Naive thymus-derived CD4-positive, alpha-beta T cell (primary cell): ENCODE measurements around the gene UHRF1. TPM values are rescaled to one million over a fixed set of nuclear protein-coding genes. Genes with fewer than 3 reads are reported as not detected.

Experiments
- ATAC-seq: fragments of 150-1000 bp; cut with Tn5 transposase; 2 replicates; pipeline ENCODE4 v1.10.0; 2021; ENCODE audit warnings: mild to moderate bottlenecking, moderate library complexity
- CTCF ChIA-PET: fragments of 350-600 bp; sonication (Branson Sonifier 250); formaldehyde crosslinking; loops from one replicate; lab custom pipeline; 2021; ENCODE audit warnings: antibody characterized with exemption; lab: Charles Lee
- POLR2A ChIA-PET: fragments of 350-600 bp; sonication (Branson Sonifier 250); formaldehyde crosslinking; loops from one replicate; lab custom pipeline; 2021; ENCODE audit warnings: antibody characterized with exemption, inconsistent platforms; lab: Charles Lee
- DNase-seq, 9 donors: peaks; one replicate each; pipeline versions ENCODE4 v3.0.0 to v3.0.0-alpha.2; 2020 to 2022; ENCODE audit warnings: mixed read lengths in 1 of 9
- H3K27ac ChIP-seq: one replicate; pipeline ENCODE4 v1.7.0; 2013; ENCODE audit warnings: mild to moderate bottlenecking, low read depth, low read length, moderate library complexity
- H3K27me3 ChIP-seq, 2 donors: one replicate each; pipeline ENCODE4 v1.7.0; 2013; ENCODE audit warnings: low read length in 2 of 2, mild to moderate bottlenecking in 2 of 2, moderate library complexity in 2 of 2; ENCODE audit not compliant: control insufficient read depth in 2 of 2, insufficient read depth in 2 of 2
- H3K36me3 ChIP-seq, 3 experiments: 1 replicate in 2 of 3; 2 replicates in 1 of 3; pipeline ENCODE4 v1.7.0; 2013; ENCODE audit warnings: low read length in 3 of 3, mild to moderate bottlenecking in 3 of 3, moderate library complexity in 1 of 3; ENCODE audit not compliant: insufficient read depth in 3 of 3, control insufficient read depth in 2 of 3
- H3K4me1 ChIP-seq, 2 donors: one replicate each; pipeline ENCODE4 v1.7.0; 2013; ENCODE audit warnings: low read length in 2 of 2, mild to moderate bottlenecking in 2 of 2, moderate library complexity in 1 of 2; ENCODE audit not compliant: control insufficient read depth in 2 of 2, insufficient read depth in 2 of 2
- H3K4me3 ChIP-seq: 2 replicates; pipeline ENCODE4 v1.7.0; 2013; ENCODE audit warnings: mild to moderate bottlenecking, low read length
- H3K9me3 ChIP-seq, 3 experiments: 1 replicate in 2 of 3; 2 replicates in 1 of 3; pipeline ENCODE4 v1.7.0; 2013; ENCODE audit warnings: low read length in 3 of 3; ENCODE audit not compliant: control insufficient read depth in 2 of 3
- H3K27ac Mint-ChIP-seq, 9 donors: one replicate each; pipeline ENCODE4 v1.8.0; 2020 to 2022; ENCODE audit warnings: mixed read lengths in 9 of 9, mild to moderate bottlenecking in 8 of 9, moderate library complexity in 5 of 9, inconsistent platforms in 2 of 9
- H3K27me3 Mint-ChIP-seq, 5 donors: one replicate each; pipeline ENCODE4 v1.8.0; 2021 to 2022; ENCODE audit warnings: mixed read lengths in 5 of 5, mild to moderate bottlenecking in 1 of 5
- H3K36me3 Mint-ChIP-seq, 5 donors: one replicate each; pipeline ENCODE4 v1.8.0; 2020 to 2022; ENCODE audit warnings: mixed read lengths in 5 of 5, mild to moderate bottlenecking in 3 of 5, inconsistent platforms in 1 of 5
- H3K4me1 Mint-ChIP-seq, 7 donors: one replicate each; pipeline ENCODE4 v1.8.0; 2020 to 2022; ENCODE audit warnings: mixed read lengths in 7 of 7, mild to moderate bottlenecking in 3 of 7, inconsistent platforms in 1 of 7
- H3K4me3 Mint-ChIP-seq, 10 donors: one replicate each; pipeline ENCODE4 v1.8.0; 2020 to 2022; ENCODE audit warnings: mild to moderate bottlenecking in 10 of 10, mixed read lengths in 10 of 10, moderate library complexity in 6 of 10, inconsistent platforms in 2 of 10
- H3K9me3 Mint-ChIP-seq, 11 donors: one replicate each; pipeline ENCODE4 v1.8.0; 2020 to 2022; ENCODE audit warnings: mixed read lengths in 11 of 11, mild to moderate bottlenecking in 4 of 11, inconsistent platforms in 1 of 11, moderate library complexity in 1 of 11
- intact Hi-C, 2 donors: fragments of 100-400 bp; cut with micrococcal nuclease; formaldehyde crosslinking; loops; one replicate each; pipeline ENCODE4 v1.15.1; 2023
- polyA plus RNA-seq, 2 donors: library from polyadenylated mRNA; unstranded; fragments of 300-500 nt; fragmentation: Illumina TruSeq; gene quantifications; one replicate each; pipeline ENCODE4 v1.2.3, GENCODE V29; 2021
- total RNA-seq, 6 experiments: library from RNA in 5 of 6; stranded (reverse) in 5 of 6; gene quantifications; 1 replicate in 5 of 6; 2 replicates in 1 of 6; pipeline ENCODE4 v1.2.3 and lab custom pipeline; 2021 to 2026

UHRF1 gene
- total and polyA plus RNA-seq, 7 experiments from 2014 or later = 0.06 to 94.0 (median 0.11) TPM

- no peaks in the 10 kb centered on the region for H3K4me1 ChIP-seq
- no peaks in the 10 kb centered on the region for H3K9me3 ChIP-seq
- H3K27me3 ChIP-seq = no peaks in the 10 kb centered on the region
- H3K27ac ChIP-seq = no peak overlapping the region
- intact Hi-C loops = loop anchor here in 1 of 2 donors (10.0 kb wide), 1 partner anchor 723 kb away; the partner anchor contains the start of genes HSD11B1L and MICOS13
- peaks cover 0 to 2% (median 0%) of the 10 kb centered on the region in 7 donors for H3K4me1 Mint-ChIP-seq
- H3K27ac Mint-ChIP-seq = no peak overlapping the region
- no peaks in the 10 kb centered on the region for H3K27me3 Mint-ChIP-seq
- no peaks in the 10 kb centered on the region for H3K36me3 ChIP-seq
- ChIA-PET POLR2A (interaction anchor here (0.7 kb wide), 1 partner anchor 46 kb away, joined by 3 read pairs; no protein-coding TSS in a partner anchor), CTCF (no interaction called here)
- peaks cover 0 to 24% (median 0%) of the 10 kb centered on the region in 5 donors for H3K36me3 Mint-ChIP-seq
- no peak for ATAC-seq
- no peak overlapping the region for H3K4me3 ChIP-seq
- no peak overlapping the region for H3K4me3 Mint-ChIP-seq
- peaks cover 0 to 2% (median 0%) of the 10 kb centered on the region in 11 donors for H3K9me3 Mint-ChIP-seq
- DNase-seq = no peak
These were observed 52.9 kb downstream of the UHRF1 start for GRCh38 chr19:4962085-4962619.

- H3K9me3 Mint-ChIP-seq = peaks cover 0 to 2% (median 0%) of the 10 kb centered on the region in 11 donors
- peaks cover 0 to 20% (median 0%) of the 10 kb centered on the region in 5 donors for H3K36me3 Mint-ChIP-seq
- peaks cover 12 to 13% of the 10 kb centered on the region in 2 donors for H3K4me1 ChIP-seq
- H3K36me3 ChIP-seq = no peaks in the 10 kb centered on the region
- H3K27ac Mint-ChIP-seq = no peak overlapping the region
- H3K4me3 ChIP-seq = no peak overlapping the region
- no peak for DNase-seq
- H3K27ac ChIP-seq = no peak overlapping the region
- POLR2A ChIA-PET = interaction anchor here (0.8 kb wide), 1 partner anchor 36 kb away, joined by 3 read pairs; no protein-coding TSS in a partner anchor
- no peaks in the 10 kb centered on the region for H3K27me3 Mint-ChIP-seq
- no peak for ATAC-seq
- CTCF ChIA-PET = no interaction called here
- intact Hi-C loops = loop anchor here in 1 of 2 donors (5.0 to 10.0 kb wide), 3 partner anchors 720 to 1203 kb away; partner anchors contain the start of genes APBA3, HSD11B1L, MICOS13 and MRPL54
- H3K4me3 Mint-ChIP-seq = no peak overlapping the region
- peaks cover 7 to 15% (median 9%) of the 10 kb centered on the region in 7 donors for H3K4me1 Mint-ChIP-seq
- no peaks in the 10 kb centered on the region for H3K27me3 ChIP-seq
- no peaks in the 10 kb centered on the region for H3K9me3 ChIP-seq
These were observed 55.8 kb downstream of the UHRF1 start for GRCh38 chr19:4965061-4965460.

- H3K27me3 ChIP-seq = no peaks in the 10 kb centered on the region
- ChIA-PET POLR2A (no interaction called here), CTCF (no interaction called here)
- ATAC-seq = no peak
- DNase-seq = no peak
- H3K36me3 Mint-ChIP-seq = peaks cover 0 to 22% (median 0%) of the 10 kb centered on the region in 5 donors
- H3K4me3 ChIP-seq = no peak overlapping the region
- intact Hi-C loops = loop anchor here in 1 of 2 donors (5.0 to 10.0 kb wide), 3 partner anchors 718 to 1204 kb away; partner anchors contain the start of genes APBA3, HSD11B1L, MICOS13 and MRPL54
- H3K27me3 Mint-ChIP-seq = no peaks in the 10 kb centered on the region
- H3K27ac ChIP-seq = no peak overlapping the region
- H3K36me3 ChIP-seq = no peaks in the 10 kb centered on the region
- H3K4me1 Mint-ChIP-seq = peaks cover 20 to 30% (median 25%) of the 10 kb centered on the region in 7 donors
- H3K27ac Mint-ChIP-seq = peak overlapping the region in 1 of 9 donors; percentile 29
- peaks cover 26 to 28% of the 10 kb centered on the region in 2 donors for H3K4me1 ChIP-seq
- peak overlapping the region in 1 of 10 donors; percentile 21 for H3K4me3 Mint-ChIP-seq
- no peaks in the 10 kb centered on the region for H3K9me3 ChIP-seq
- peaks cover 0 to 2% (median 0%) of the 10 kb centered on the region in 11 donors for H3K9me3 Mint-ChIP-seq
These were observed 57.3 kb downstream of the UHRF1 start for GRCh38 chr19:4966591-4966990.

GRCh38 chr19:4967738-4968461 lies 58.6 kb downstream of the UHRF1 start:
- intact Hi-C loops = loop anchor here (1.0 to 10.0 kb wide), 15 partner anchors 52 to 1206 kb away; partner anchors contain the start of genes FEM1A (in 2 of the 2), PLIN3 (in 2 of the 2), APBA3 (in 1 of the 2) and HSD11B1L (in 1 of the 2)
- POLR2A ChIA-PET = interaction anchor here (1.1 to 3.9 kb wide), 7 partner anchors 52 to 721 kb away, joined by 3 to 63 read pairs (median 7); partner anchors contain the start of genes FEM1A, PLIN3 and YJU2
- no peak for DNase-seq
- Mint-ChIP-seq H3K4me3 (peak overlapping the region; percentile 79 to 96 (median 86)), H3K27ac (peak overlapping the region in 8 of 9 donors; percentile 81 to 96 (median 91)), H3K36me3 (peaks cover 0 to 22% (median 0%) of the 10 kb centered on the region in 5 donors), H3K27me3 (no peaks in the 10 kb centered on the region), H3K4me1 (peaks cover 26 to 37% (median 30%) of the 10 kb centered on the region in 7 donors), H3K9me3 (peaks cover 0 to 2% (median 0%) of the 10 kb centered on the region in 11 donors)
- Histone ChIP-seq H3K9me3 (no peaks in the 10 kb centered on the region), H3K4me1 (peaks cover 26 to 29% of the 10 kb centered on the region in 2 donors), H3K36me3 (no peaks in the 10 kb centered on the region), H3K4me3 (peak overlapping the region; percentile 69), H3K27ac (peak overlapping the region; percentile 58), H3K27me3 (no peaks in the 10 kb centered on the region)
- CTCF ChIA-PET = interaction anchor here (1.0 to 1.3 kb wide), 4 partner anchors 51 to 63 kb away, joined by 3 read pairs; no protein-coding TSS in a partner anchor
- no peak for ATAC-seq

GRCh38 chr19:4968462-4969291 lies 59.4 kb downstream of the UHRF1 start, which contains the start of gene KDM4B:
TSS of gene KDM4B (plus strand) at chr19:4969113. CDS start at chr19:5032891, 63,778 bp downstream.
- DNase-seq = peak; percentile 97 to 100 (median 99)
- ChIA-PET CTCF (interaction anchor here (1.0 to 1.3 kb wide), 4 partner anchors 52 to 63 kb away, joined by 3 read pairs; no protein-coding TSS in a partner anchor), POLR2A (interaction anchor here (0.5 to 3.9 kb wide), 11 partner anchors 21 to 1371 kb away, joined by 3 to 63 read pairs (median 3); partner anchors contain the start of genes FEM1A, PLIN3 and YJU2)
- peaks cover 0 to 2% (median 0%) of the 10 kb centered on the region in 11 donors for H3K9me3 Mint-ChIP-seq
- Histone ChIP-seq H3K9me3 (no peaks in the 10 kb centered on the region), H3K27ac (peak within 1 kb of the TSS; percentile 67), H3K36me3 (no peaks in the 10 kb centered on the region), H3K4me3 (peak within 1 kb of the TSS; percentile 69), H3K27me3 (no peaks in the 10 kb centered on the region), H3K4me1 (peaks cover 26 to 29% of the 10 kb centered on the region in 2 donors)
- H3K4me1 Mint-ChIP-seq = peaks cover 26 to 40% (median 32%) of the 10 kb centered on the region in 7 donors
- H3K36me3 Mint-ChIP-seq = peaks cover 0 to 19% (median 0%) of the 10 kb centered on the region in 5 donors
- H3K27me3 Mint-ChIP-seq = no peaks in the 10 kb centered on the region
- peak within 1 kb of the TSS; percentile 88 to 97 (median 94) for H3K4me3 Mint-ChIP-seq
- peak; percentile 94 for ATAC-seq
- peak within 1 kb of the TSS; percentile 84 to 96 (median 91) for H3K27ac Mint-ChIP-seq
- intact Hi-C loops = loop anchor here (1.0 to 10.0 kb wide), 15 partner anchors 52 to 1206 kb away; partner anchors contain the start of genes FEM1A (in 2 of the 2), PLIN3 (in 2 of the 2), APBA3 (in 1 of the 2) and HSD11B1L (in 1 of the 2)
